Measurements from ENCODE around the gene FLNC.
A peak's percentile ranks its signal among the peaks of the same experiment; 100 is the strongest.

- TF ChIP-seq CTCF (conservative IDR thresholded peaks at IDR 0.05 in 1 of 2, IDR thresholded peaks at IDR 0.05 in 1 of 2; ENCODE audit: extremely low read depth in 1 of 2, insufficient read depth in 1 of 2, low read depth in 1 of 2, low read length in 2 of 2) (peak in 1 of 2 donors; percentile 10), EZH2 (IDR thresholded peaks at IDR 0.05; ENCODE audit: borderline replicate concordance, low read length) (no peak)
Observed at GRCh38 chr7:128869138-128869943, 39.1 kb downstream of the FLNC start.
